Measurements from ENCODE around the gene MOCS3. TPM values are rescaled to one million over a fixed set of nuclear protein-coding genes. Genes with fewer than 3 reads are reported as not detected.

MOCS3 gene
- total and polyA plus RNA-seq, 2 donors (not counting 1 experiment from before 2014, with no cell fraction given): 0.91 to 7.6 TPM

DNA sequence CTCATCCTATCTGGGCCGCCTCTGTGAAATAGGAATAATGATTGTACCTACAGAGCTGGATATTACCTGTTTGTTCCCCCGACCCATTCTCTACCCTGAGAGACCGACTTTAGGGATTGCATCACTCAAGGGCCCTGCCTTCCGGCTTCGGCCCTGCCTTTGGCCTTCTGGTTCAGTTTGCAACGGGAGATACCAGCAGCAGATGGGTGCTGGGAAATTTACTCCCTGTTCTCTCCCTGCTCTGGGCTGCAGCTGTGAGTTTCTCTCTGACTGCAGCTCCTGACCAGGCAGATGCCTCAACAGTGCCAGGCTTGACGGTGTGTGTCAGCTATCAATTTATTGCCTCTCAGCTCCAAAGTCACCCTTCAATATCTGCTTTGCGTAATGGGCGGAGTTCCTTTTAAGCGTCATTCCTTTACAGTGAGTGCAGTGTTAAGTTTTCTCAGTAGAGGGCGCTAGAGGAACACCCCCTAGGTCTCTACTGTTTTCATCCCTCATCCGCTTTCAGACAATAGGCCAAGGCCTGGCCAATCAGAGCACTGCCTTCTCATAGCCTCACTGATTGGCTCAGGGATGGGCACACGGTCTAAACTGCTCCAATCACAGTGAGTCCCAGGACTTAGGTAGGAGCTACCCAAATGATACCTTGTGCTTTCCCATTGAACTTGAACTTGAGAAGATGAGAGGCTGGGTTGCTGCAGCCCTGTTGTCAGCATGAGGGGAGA lies 34.3 kb downstream of the MOCS3 start:
- intact Hi-C loops (cut with micrococcal nuclease): no loop called here
- peaks cover 14% of the 10 kb centered on the region for H3K4me1 Mint-ChIP-seq
- CTCF ChIA-PET: interaction anchor here (0.6 to 14.9 kb wide), 13 partner anchors 9 to 631 kb away, joined by 3 to 314 read pairs (median 4); no protein-coding TSS in a partner anchor

DNA sequence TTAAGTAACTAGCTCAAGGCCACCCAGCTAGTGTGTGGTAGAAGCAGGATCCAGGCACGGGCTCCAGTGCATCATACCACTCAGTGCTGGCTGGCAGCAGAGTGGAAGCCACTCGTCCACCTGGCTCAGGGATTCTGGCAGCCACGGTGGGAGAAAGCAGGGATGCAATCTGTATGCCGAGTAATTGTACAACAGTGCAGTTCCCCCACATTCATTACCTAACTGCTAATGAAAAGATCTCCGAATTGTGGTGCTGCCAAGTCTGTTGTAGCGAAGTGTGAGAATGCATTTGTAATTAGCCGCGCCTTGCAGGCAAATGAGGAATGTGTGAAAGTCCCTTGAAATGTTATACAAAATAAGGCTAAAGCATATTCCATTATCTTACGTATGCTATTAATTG lies 35.3 kb downstream of the MOCS3 start:
- no peak for ATAC-seq (ENCODE audit: low read depth)
- H3K9me3 ChIP-seq (ENCODE audit: control extremely low read depth in 1 of 3, control insufficient read depth in 2 of 3, insufficient read depth in 1 of 3, low read length in 2 of 3): peaks cover 0 to 10% (median 0%) of the 10 kb centered on the region in 3 donors
- H2AFZ ChIP-seq (ENCODE audit: insufficient read depth, low read depth, low read length, poor library complexity, severe bottlenecking): no peak overlapping the region
- CTCF ChIA-PET: interaction anchor here (0.7 to 14.9 kb wide), 3 partner anchors 12 to 602 kb away, joined by 3 to 314 read pairs (median 26); no protein-coding TSS in a partner anchor
- DNase-seq: no peak
- H4K20me1 ChIP-seq (ENCODE audit: control insufficient read depth, insufficient read depth, low read length, poor library complexity, severe bottlenecking): no peaks in the 10 kb centered on the region
- H3K27ac ChIP-seq (ENCODE audit: low read length in 2 of 2): no peak overlapping the region
- 94% methylated on average over 3 of the region's 9 CpGs for WGBS (ENCODE audit: insufficient coverage)
- no peaks in the 10 kb centered on the region for H3K79me2 ChIP-seq (ENCODE audit: control insufficient read depth, insufficient read depth, low read length)
- TF ChIP-seq, protein P1, sequence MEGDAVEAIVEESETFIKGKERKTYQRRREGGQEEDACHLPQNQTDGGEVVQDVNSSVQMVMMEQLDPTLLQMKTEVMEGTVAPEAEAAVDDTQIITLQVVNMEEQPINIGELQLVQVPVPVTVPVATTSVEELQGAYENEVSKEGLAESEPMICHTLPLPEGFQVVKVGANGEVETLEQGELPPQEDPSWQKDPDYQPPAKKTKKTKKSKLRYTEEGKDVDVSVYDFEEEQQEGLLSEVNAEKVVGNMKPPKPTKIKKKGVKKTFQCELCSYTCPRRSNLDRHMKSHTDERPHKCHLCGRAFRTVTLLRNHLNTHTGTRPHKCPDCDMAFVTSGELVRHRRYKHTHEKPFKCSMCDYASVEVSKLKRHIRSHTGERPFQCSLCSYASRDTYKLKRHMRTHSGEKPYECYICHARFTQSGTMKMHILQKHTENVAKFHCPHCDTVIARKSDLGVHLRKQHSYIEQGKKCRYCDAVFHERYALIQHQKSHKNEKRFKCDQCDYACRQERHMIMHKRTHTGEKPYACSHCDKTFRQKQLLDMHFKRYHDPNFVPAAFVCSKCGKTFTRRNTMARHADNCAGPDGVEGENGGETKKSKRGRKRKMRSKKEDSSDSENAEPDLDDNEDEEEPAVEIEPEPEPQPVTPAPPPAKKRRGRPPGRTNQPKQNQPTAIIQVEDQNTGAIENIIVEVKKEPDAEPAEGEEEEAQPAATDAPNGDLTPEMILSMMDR (IDR thresholded peaks at IDR 0.05): no peak
- TF ChIP-seq EZH2 (IDR thresholded peaks at IDR 0.05; ENCODE audit: borderline replicate concordance, insufficient read depth, low read depth, low read length, poor library complexity, severe bottlenecking): no peak
- no peaks in the 10 kb centered on the region for H3K27me3 ChIP-seq (replicated peaks in 1 of 4; ENCODE audit: control extremely low read depth in 1 of 4, control insufficient read depth in 3 of 4, insufficient read depth in 4 of 4, low read length in 3 of 4)
- H3K9me3 Mint-ChIP-seq (ENCODE audit: insufficient read depth): no peaks in the 10 kb centered on the region
- POLR2A ChIA-PET: no interaction called here
- peaks cover 11% of the 10 kb centered on the region for H3K27me3 Mint-ChIP-seq
- peaks cover 12 to 16% of the 10 kb centered on the region in 2 donors for H3K4me1 ChIP-seq (ENCODE audit: control insufficient read depth in 2 of 2, insufficient read depth in 2 of 2, low read length in 2 of 2)
- no peak overlapping the region for H3K4me3 ChIP-seq (ENCODE audit: control extremely low read depth in 1 of 5, extremely low read depth in 1 of 5, insufficient read depth in 1 of 5, low read depth in 2 of 5, low read length in 4 of 5)
- H3K27ac Mint-ChIP-seq: no peak overlapping the region
- intact Hi-C loops (cut with micrococcal nuclease): no loop called here
- no peak overlapping the region for H3K9ac ChIP-seq (ENCODE audit: low read length)
- no peaks in the 10 kb centered on the region for H3K36me3 ChIP-seq (replicated peaks in 1 of 2; ENCODE audit: control extremely low read depth in 1 of 2, control insufficient read depth in 1 of 2, extremely low read depth in 1 of 2, insufficient read depth in 2 of 2, low read length in 1 of 2)
- peaks cover 14% of the 10 kb centered on the region for H3K4me1 Mint-ChIP-seq
- no peak overlapping the region for H3K4me2 ChIP-seq (replicated peaks; ENCODE audit: low read depth, low read length, poor library complexity, severe bottlenecking)
- no peak overlapping the region for H3K4me3 Mint-ChIP-seq

More for the DNA sequence above, 34.3 kb downstream of the MOCS3 start:
- DNase-seq (peak; percentile 72), ATAC-seq (ENCODE audit: low read depth) (peak; percentile 70)
- Mint-ChIP-seq H3K9me3 (ENCODE audit: insufficient read depth) (no peaks in the 10 kb centered on the region), H3K4me3 (peak overlapping the region; percentile 5), H3K27ac (no peak overlapping the region), H3K27me3 (peaks cover 3% of the 10 kb centered on the region)
- POLR2A ChIA-PET: no interaction called here
- H2AFZ ChIP-seq (ENCODE audit: insufficient read depth, low read depth, low read length, poor library complexity, severe bottlenecking): peak overlapping the region; percentile 33
- H3K4me3 ChIP-seq (ENCODE audit: control extremely low read depth in 1 of 5, extremely low read depth in 1 of 5, insufficient read depth in 1 of 5, low read depth in 2 of 5, low read length in 4 of 5): no peak overlapping the region
- TF ChIP-seq EZH2 (IDR thresholded peaks at IDR 0.05; ENCODE audit: borderline replicate concordance, insufficient read depth, low read depth, low read length, poor library complexity, severe bottlenecking): no peak
- TF ChIP-seq, protein P1 (IDR thresholded peaks at IDR 0.05): peak; percentile 56
- H3K27ac ChIP-seq (ENCODE audit: low read length in 2 of 2): no peak overlapping the region
- no peaks in the 10 kb centered on the region for H3K79me2 ChIP-seq (ENCODE audit: control insufficient read depth, insufficient read depth, low read length)
- no peaks in the 10 kb centered on the region for H3K36me3 ChIP-seq (replicated peaks in 1 of 2; ENCODE audit: control extremely low read depth in 1 of 2, control insufficient read depth in 1 of 2, extremely low read depth in 1 of 2, insufficient read depth in 2 of 2, low read length in 1 of 2)
- H3K27me3 ChIP-seq (replicated peaks in 1 of 4; ENCODE audit: control extremely low read depth in 1 of 4, control insufficient read depth in 3 of 4, insufficient read depth in 4 of 4, low read length in 3 of 4): no peaks in the 10 kb centered on the region
- H3K9me3 ChIP-seq (ENCODE audit: control extremely low read depth in 1 of 3, control insufficient read depth in 2 of 3, insufficient read depth in 1 of 3, low read length in 2 of 3): peaks cover 0 to 10% (median 0%) of the 10 kb centered on the region in 3 donors
- H3K9ac ChIP-seq (ENCODE audit: low read length): no peak overlapping the region
- 53% methylated on average over 13 of the region's 13 CpGs for whole genome bisulfite sequencing (ENCODE audit: insufficient coverage)
- peaks cover 12 to 16% of the 10 kb centered on the region in 2 donors for H3K4me1 ChIP-seq (ENCODE audit: control insufficient read depth in 2 of 2, insufficient read depth in 2 of 2, low read length in 2 of 2)
- H3K4me2 ChIP-seq (replicated peaks; ENCODE audit: low read depth, low read length, poor library complexity, severe bottlenecking): peak overlapping the region; percentile 39
- no peaks in the 10 kb centered on the region for H4K20me1 ChIP-seq (ENCODE audit: control insufficient read depth, insufficient read depth, low read length, poor library complexity, severe bottlenecking)

Measured in B cell (primary cell).